ENCODE data around the gene ALPI. TPM values are rescaled to one million over a fixed set of nuclear protein-coding genes. Genes with fewer than 3 reads are reported as not detected.

The ALPI gene
- total RNA-seq, 2 experiments from 2014 or later = not detected

DNA sequence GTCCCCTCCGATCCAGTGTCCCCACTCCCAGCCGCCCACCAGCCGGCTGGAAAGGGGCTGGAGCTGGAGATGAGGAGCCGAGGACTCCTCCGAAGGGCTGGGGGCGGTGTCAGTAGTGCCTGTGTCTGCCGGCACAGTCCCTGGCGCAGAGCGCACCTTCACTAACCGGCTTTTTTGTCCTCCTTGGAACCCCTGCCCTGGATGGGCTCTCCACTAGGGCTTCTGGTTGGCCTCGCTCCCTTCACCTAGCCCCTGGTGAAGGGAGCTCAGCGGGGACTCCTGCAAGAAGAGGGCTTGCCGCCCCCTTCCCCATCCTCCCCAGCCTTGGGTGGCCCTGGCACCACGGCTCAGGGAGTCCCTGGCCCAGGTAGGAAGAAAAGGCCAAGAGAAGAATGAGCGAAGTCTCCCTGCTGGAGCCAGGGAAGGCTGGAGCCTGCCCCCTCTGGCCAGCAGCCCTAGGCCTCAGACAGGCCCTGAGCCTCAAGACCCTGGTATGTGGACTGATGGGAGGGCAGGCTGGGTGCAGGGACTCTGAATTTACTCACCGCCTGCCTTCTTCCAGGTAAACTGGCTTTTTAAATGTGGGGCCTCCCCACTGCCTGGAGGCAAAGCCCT lies 32.3 kb downstream of the ALPI start:
- H3K9me3 ChIP-seq (ENCODE audit: low read length) = no peaks in the 10 kb centered on the region
- no peak for DNase-seq (ENCODE audit: low spot score)
- H3K4me3 ChIP-seq (ENCODE audit: low read depth, low read length, poor library complexity, severe bottlenecking) = no peak overlapping the region
- H3K4me2 ChIP-seq (ENCODE audit: low read length) = no peak overlapping the region
- H3K9me2 ChIP-seq (ENCODE audit: insufficient read depth, low read length) = no peaks in the 10 kb centered on the region
- no peaks in the 10 kb centered on the region for H3K4me1 ChIP-seq (ENCODE audit: insufficient read depth, low read length, poor library complexity, severe bottlenecking)
- BruUV-seq (replicated peaks) = no TSS peak
- ChIA-PET POLR2A (no interaction called here), CTCF (ENCODE audit: unreplicated experiment) (no interaction called here)
- no peaks in the 10 kb centered on the region for H3K36me3 ChIP-seq (ENCODE audit: insufficient read depth, low read length)
- no peak overlapping the region for H2AFZ ChIP-seq (ENCODE audit: low read length)
- no peak overlapping the region for H3K27ac ChIP-seq (ENCODE audit: low read depth, low read length, poor library complexity, severe bottlenecking)
- no peaks in the 10 kb centered on the region for H4K20me1 ChIP-seq (ENCODE audit: insufficient read depth, low read length)
- intact Hi-C loops (cut with micrococcal nuclease; ENCODE audit: unreplicated experiment) = no loop called here
- TF ChIP-seq, protein P1, sequence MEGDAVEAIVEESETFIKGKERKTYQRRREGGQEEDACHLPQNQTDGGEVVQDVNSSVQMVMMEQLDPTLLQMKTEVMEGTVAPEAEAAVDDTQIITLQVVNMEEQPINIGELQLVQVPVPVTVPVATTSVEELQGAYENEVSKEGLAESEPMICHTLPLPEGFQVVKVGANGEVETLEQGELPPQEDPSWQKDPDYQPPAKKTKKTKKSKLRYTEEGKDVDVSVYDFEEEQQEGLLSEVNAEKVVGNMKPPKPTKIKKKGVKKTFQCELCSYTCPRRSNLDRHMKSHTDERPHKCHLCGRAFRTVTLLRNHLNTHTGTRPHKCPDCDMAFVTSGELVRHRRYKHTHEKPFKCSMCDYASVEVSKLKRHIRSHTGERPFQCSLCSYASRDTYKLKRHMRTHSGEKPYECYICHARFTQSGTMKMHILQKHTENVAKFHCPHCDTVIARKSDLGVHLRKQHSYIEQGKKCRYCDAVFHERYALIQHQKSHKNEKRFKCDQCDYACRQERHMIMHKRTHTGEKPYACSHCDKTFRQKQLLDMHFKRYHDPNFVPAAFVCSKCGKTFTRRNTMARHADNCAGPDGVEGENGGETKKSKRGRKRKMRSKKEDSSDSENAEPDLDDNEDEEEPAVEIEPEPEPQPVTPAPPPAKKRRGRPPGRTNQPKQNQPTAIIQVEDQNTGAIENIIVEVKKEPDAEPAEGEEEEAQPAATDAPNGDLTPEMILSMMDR (conservative IDR thresholded peaks at IDR 0.05; ENCODE audit: low read length) = no peak
- no peak for TF ChIP-seq EZH2phosphoT487 (IDR thresholded peaks at IDR 0.05; ENCODE audit: borderline replicate concordance, low read depth, low read length)
- no peaks in the 10 kb centered on the region for H3K79me2 ChIP-seq (ENCODE audit: insufficient read depth, low read depth, low read length)

DNA sequence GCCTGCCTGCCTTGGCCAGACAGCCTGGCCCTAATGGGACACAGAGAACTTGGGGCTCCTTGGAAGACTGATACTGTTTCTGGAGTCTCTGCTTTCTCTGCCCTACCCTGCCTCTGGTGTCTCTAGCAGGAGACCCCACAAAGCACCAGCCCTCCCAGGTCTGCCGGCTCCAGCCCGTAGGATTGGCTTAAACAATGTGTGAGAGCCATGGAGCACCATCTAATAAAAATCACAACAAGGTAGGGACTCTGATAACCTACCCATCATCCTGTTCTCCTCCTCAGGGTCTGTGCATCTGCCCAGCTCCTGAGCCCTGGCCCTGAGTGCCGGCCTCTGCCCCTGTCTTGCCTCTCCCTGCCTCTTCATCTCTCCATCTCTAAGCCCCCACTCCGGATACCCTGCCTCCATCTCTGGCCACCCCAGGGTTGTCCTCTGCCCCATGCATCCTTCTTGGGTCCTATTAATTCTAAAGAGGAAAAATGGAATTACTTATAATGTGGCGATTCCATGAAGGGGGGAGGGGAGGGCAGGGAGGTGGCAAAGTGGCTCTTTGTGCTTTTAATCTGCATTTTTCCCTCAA lies 32.9 kb downstream of the ALPI start:
- Histone ChIP-seq H3K79me2 (ENCODE audit: insufficient read depth, low read depth, low read length) (no peaks in the 10 kb centered on the region), H4K20me1 (ENCODE audit: insufficient read depth, low read length) (no peaks in the 10 kb centered on the region), H3K4me1 (ENCODE audit: insufficient read depth, low read length, poor library complexity, severe bottlenecking) (no peaks in the 10 kb centered on the region), H2AFZ (ENCODE audit: low read length) (no peak overlapping the region), H3K9me3 (ENCODE audit: low read length) (no peaks in the 10 kb centered on the region), H3K27ac (ENCODE audit: low read depth, low read length, poor library complexity, severe bottlenecking) (no peak overlapping the region), H3K9me2 (ENCODE audit: insufficient read depth, low read length) (no peaks in the 10 kb centered on the region), H3K36me3 (ENCODE audit: insufficient read depth, low read length) (no peaks in the 10 kb centered on the region), H3K4me3 (ENCODE audit: low read depth, low read length, poor library complexity, severe bottlenecking) (no peak overlapping the region), H3K4me2 (ENCODE audit: low read length) (no peak overlapping the region)
- no TSS peak for BruUV-seq (replicated peaks)
- POLR2A ChIA-PET = interaction anchor here (0.8 kb wide), 1 partner anchor 11 kb away, joined by 3 read pairs; no protein-coding TSS in a partner anchor
- no peak for DNase-seq (ENCODE audit: low spot score)
- CTCF ChIA-PET (ENCODE audit: unreplicated experiment) = no interaction called here
- intact Hi-C loops (cut with micrococcal nuclease; ENCODE audit: unreplicated experiment) = no loop called here
- TF ChIP-seq EZH2phosphoT487 (IDR thresholded peaks at IDR 0.05; ENCODE audit: borderline replicate concordance, low read depth, low read length) = no peak
- TF ChIP-seq, protein P1 (conservative IDR thresholded peaks at IDR 0.05; ENCODE audit: low read length) = no peak

DNA sequence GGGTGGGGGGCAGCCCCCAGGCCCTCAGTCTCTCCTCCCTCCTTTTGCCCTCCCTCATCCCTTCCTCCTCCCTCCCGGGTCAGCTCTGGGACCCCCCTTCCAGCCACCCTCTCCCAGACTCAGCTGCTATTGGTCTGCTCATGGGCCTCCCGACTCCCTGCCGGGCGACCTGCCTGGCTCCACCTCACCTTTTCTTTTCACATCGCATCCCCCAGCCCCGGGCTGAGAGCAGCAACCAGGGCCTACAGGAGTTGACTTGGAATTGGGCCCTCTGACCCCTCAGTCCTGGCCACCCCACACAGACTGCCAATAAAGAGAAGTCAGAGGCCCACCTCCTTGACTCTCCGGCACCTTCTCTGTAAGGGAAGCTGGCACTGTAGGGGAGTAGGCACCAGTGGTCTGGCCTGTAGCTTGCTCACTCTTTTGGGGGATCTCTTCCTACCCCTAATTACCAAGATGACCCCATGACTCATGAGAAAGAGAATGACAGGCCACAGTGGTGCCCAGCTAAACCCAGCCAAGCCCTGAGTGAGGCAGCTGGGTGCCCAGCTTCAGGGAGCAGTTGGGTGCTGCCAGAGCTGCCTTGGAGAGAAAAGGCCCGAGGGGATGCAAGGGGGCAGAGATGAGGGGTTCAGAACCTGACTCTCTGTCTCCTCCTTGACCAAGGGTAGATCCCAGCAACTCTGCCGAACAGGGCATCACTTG lies 33.7 kb downstream of the ALPI start:
- TF ChIP-seq, protein P1 (conservative IDR thresholded peaks at IDR 0.05; ENCODE audit: low read length) = no peak
- no peak for TF ChIP-seq EZH2phosphoT487 (IDR thresholded peaks at IDR 0.05; ENCODE audit: borderline replicate concordance, low read depth, low read length)
- H3K9me2 ChIP-seq (ENCODE audit: insufficient read depth, low read length) = no peaks in the 10 kb centered on the region
- no peak overlapping the region for H2AFZ ChIP-seq (ENCODE audit: low read length)
- no peak overlapping the region for H3K4me2 ChIP-seq (ENCODE audit: low read length)
- no peaks in the 10 kb centered on the region for H3K36me3 ChIP-seq (ENCODE audit: insufficient read depth, low read length)
- H3K4me3 ChIP-seq (ENCODE audit: low read depth, low read length, poor library complexity, severe bottlenecking) = no peak overlapping the region
- BruUV-seq (replicated peaks) = no TSS peak
- no peaks in the 10 kb centered on the region for H4K20me1 ChIP-seq (ENCODE audit: insufficient read depth, low read length)
- H3K27ac ChIP-seq (ENCODE audit: low read depth, low read length, poor library complexity, severe bottlenecking) = no peak overlapping the region
- no peaks in the 10 kb centered on the region for H3K4me1 ChIP-seq (ENCODE audit: insufficient read depth, low read length, poor library complexity, severe bottlenecking)
- no peaks in the 10 kb centered on the region for H3K79me2 ChIP-seq (ENCODE audit: insufficient read depth, low read depth, low read length)
- CTCF ChIA-PET (ENCODE audit: unreplicated experiment) = no interaction called here
- intact Hi-C loops (cut with micrococcal nuclease; ENCODE audit: unreplicated experiment) = no loop called here
- POLR2A ChIA-PET = interaction anchor here (0.8 kb wide), 1 partner anchor 11 kb away, joined by 3 read pairs; no protein-coding TSS in a partner anchor
- H3K9me3 ChIP-seq (ENCODE audit: low read length) = no peaks in the 10 kb centered on the region
- no peak for DNase-seq (ENCODE audit: low spot score)

Data from OCI-LY7 (cell line).